KMS-11 (cell line): ENCODE measurements around the gene ITGB4.

Source experiments
- H2AFZ ChIP-seq: fragments of 200-600 bp; sonication (generic); 2 replicates; pipeline ENCODE4 v1.6.1; 2016; ENCODE audit warnings: antibody characterized with exemption, mixed run types, low read depth
- H3K27ac ChIP-seq: fragments of 200-600 bp; sonication (generic); 2 replicates; pipeline ENCODE4 v1.6.1; 2016; ENCODE audit warnings: mild to moderate bottlenecking, mixed run types
- H3K27me3 ChIP-seq: fragments of 200-600 bp; sonication (generic); 2 replicates; pipeline ENCODE4 v1.6.1; 2017; ENCODE audit warnings: mild to moderate bottlenecking, low read depth, mixed run types, moderate library complexity; ENCODE audit not compliant: insufficient read depth
- H3K36me3 ChIP-seq: fragments of 200-600 bp; sonication (generic); 2 replicates; pipeline ENCODE4 v1.6.1; 2017; ENCODE audit warnings: mild to moderate bottlenecking, mixed run types; ENCODE audit not compliant: insufficient read depth
- H3K4me1 ChIP-seq: fragments of 200-600 bp; sonication (generic); 2 replicates; pipeline ENCODE4 v1.6.1; 2016; ENCODE audit warnings: mild to moderate bottlenecking, low read depth, mixed run types; ENCODE audit not compliant: poor library complexity, severe bottlenecking
- H3K4me2 ChIP-seq: fragments of 200-600 bp; sonication (generic); 2 replicates; pipeline ENCODE4 v1.7.0; 2016; ENCODE audit warnings: mild to moderate bottlenecking, mixed run types
- H3K4me3 ChIP-seq: fragments of 200-600 bp; sonication (generic); IDR thresholded peaks from 2 replicates; pipeline ENCODE4 v1.6.1; 2017; ENCODE audit warnings: low read depth, low read length, mixed read lengths; ENCODE audit not compliant: insufficient read depth
- H3K79me2 ChIP-seq: fragments of 200-600 bp; sonication (generic); 2 replicates; pipeline ENCODE4 v1.6.1; 2016; ENCODE audit warnings: low read depth, mixed run types; ENCODE audit not compliant: insufficient read depth
- H3K9ac ChIP-seq: fragments of 200-600 bp; sonication (generic); 2 replicates; pipeline ENCODE4 v1.6.1; 2016; ENCODE audit warnings: mild to moderate bottlenecking, mixed run types
- H4K20me1 ChIP-seq: fragments of 200-600 bp; sonication (generic); 2 replicates; pipeline ENCODE4 v1.6.1; 2016; ENCODE audit warnings: mild to moderate bottlenecking, mixed run types; ENCODE audit not compliant: insufficient read depth
- CTCF ChIP-seq: fragments of 200-600 bp; sonication (generic); conservative IDR thresholded peaks from 2 replicates; pipeline ENCODE4 v1.6.1; 2017; ENCODE audit warnings: low read depth, mild to moderate bottlenecking, antibody characterized with exemption, low read length, moderate library complexity, mixed read lengths

ITGB4 gene

GRCh38 chr17:75731716-75732498 lies 10.6 kb downstream of the ITGB4 start:
- Histone ChIP-seq H3K27ac (no peak overlapping the region), H3K79me2 (no peaks in the 10 kb centered on the region), H3K4me1 (peaks cover 5% of the 10 kb centered on the region), H4K20me1 (no peaks in the 10 kb centered on the region), H3K36me3 (no peaks in the 10 kb centered on the region), H2AFZ (no peak overlapping the region), H3K27me3 (peaks cover 25% of the 10 kb centered on the region; the same call in 1 of the 2 replicates), H3K4me3 (no peak overlapping the region), H3K4me2 (no peak overlapping the region), H3K9ac (no peak overlapping the region)
- no peak for TF ChIP-seq CTCF

DNA sequence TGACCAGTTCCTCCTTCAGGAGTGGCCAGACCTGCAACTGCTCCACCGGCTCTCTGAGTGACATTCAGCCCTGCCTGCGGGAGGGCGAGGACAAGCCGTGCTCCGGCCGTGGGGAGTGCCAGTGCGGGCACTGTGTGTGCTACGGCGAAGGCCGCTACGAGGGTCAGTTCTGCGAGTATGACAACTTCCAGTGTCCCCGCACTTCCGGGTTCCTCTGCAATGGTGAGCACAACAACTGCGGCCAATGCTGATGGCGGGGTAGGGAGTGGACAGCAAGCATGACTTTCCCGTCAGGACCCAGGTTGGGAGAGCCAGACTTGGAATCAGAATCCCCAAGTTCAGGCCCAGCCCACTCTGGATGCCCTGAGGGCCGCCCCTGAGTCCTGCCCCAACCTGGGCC lies 12.2 kb downstream of the ITGB4 start:
- Histone ChIP-seq H3K4me1 (peaks cover 5% of the 10 kb centered on the region), H3K4me2 (no peak overlapping the region), H4K20me1 (no peaks in the 10 kb centered on the region), H3K9ac (no peak overlapping the region), H3K4me3 (no peak overlapping the region), H2AFZ (no peak overlapping the region), H3K27me3 (peaks cover 9% of the 10 kb centered on the region; the same call in 1 of the 2 replicates), H3K27ac (no peak overlapping the region), H3K36me3 (no peaks in the 10 kb centered on the region), H3K79me2 (no peaks in the 10 kb centered on the region)
- TF ChIP-seq CTCF, result no peak

GRCh38 chr17:75734674-75735294 lies 13.5 kb downstream of the ITGB4 start:
- Histone ChIP-seq H3K27me3 (no peaks in the 10 kb centered on the region; the same call in 1 of the 2 replicates), H4K20me1 (no peaks in the 10 kb centered on the region), H3K4me2 (peak overlapping the region; percentile 19; the same call in 1 of the 2 replicates), H3K27ac (no peak overlapping the region), H3K4me1 (peaks cover 5% of the 10 kb centered on the region), H2AFZ (no peak overlapping the region), H3K9ac (no peak overlapping the region), H3K4me3 (no peak overlapping the region), H3K79me2 (no peaks in the 10 kb centered on the region), H3K36me3 (no peaks in the 10 kb centered on the region)
- TF ChIP-seq CTCF, result no peak

DNA sequence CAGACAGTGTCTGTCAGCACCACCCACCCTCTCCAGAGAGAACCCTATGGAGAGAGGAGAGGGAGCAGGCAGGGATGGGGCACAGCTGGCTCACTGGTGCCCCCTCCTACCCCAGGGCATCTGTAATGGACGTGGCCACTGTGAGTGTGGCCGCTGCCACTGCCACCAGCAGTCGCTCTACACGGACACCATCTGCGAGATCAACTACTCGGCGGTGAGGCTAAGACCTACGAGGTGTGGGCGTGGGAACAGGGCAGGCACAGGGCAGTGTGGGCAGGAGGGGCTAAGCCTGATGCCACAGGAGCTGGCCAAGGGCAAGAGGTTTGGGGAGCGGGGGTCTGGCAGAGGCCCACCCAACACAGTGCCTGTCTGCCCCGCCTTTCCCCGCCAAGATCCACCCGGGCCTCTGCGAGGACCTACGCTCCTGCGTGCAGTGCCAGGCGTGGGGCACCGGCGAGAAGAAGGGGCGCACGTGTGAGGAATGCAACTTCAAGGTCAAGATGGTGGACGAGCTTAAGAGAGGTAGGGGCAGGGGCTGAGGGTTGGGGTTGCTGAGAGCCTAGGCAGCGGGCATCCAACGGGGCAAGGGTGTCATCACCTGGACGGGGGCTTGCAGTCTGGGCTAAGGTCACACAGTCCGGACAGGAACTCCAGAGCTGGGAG lies 15.0 kb downstream of the ITGB4 start:
- TF ChIP-seq CTCF, result no peak
- Histone ChIP-seq H3K27ac (no peak overlapping the region), H3K4me2 (no peak overlapping the region), H3K9ac (no peak overlapping the region), H3K4me1 (peaks cover 5% of the 10 kb centered on the region), H3K79me2 (no peaks in the 10 kb centered on the region), H2AFZ (no peak overlapping the region), H3K4me3 (no peak overlapping the region), H4K20me1 (no peaks in the 10 kb centered on the region), H3K36me3 (no peaks in the 10 kb centered on the region), H3K27me3 (peaks cover 3% of the 10 kb centered on the region; the same call in 1 of the 2 replicates)
